ACC112 (cell line): ENCODE data around the gene VWA5A.

Experiments
- H2AFZ ChIP-seq: fragments of 200-600 bp; sonication (generic); one replicate; pipeline ENCODE4 v1.6.0; 2017; ENCODE audit warnings: antibody characterized with exemption, low read length; ENCODE audit not compliant: unreplicated experiment
- H3K27ac ChIP-seq: fragments of 200-600 bp; sonication (generic); 2 replicates; pipeline ENCODE4 v1.5.1; 2014; ENCODE audit warnings: low read depth, mild to moderate bottlenecking, antibody characterized with exemption, low read length, moderate library complexity
- H3K27me3 ChIP-seq: fragments of 200-600 bp; sonication (generic); 2 replicates; pipeline ENCODE4 v1.6.1; 2014; ENCODE audit warnings: mild to moderate bottlenecking, antibody characterized with exemption, low read length, moderate library complexity, mixed read lengths; ENCODE audit not compliant: insufficient read depth
- H3K36me3 ChIP-seq: fragments of 200-600 bp; sonication (generic); 2 replicates; pipeline ENCODE4 v1.6.1; 2016; ENCODE audit warnings: mild to moderate bottlenecking, antibody characterized with exemption, low read length, moderate library complexity, mixed read lengths; ENCODE audit not compliant: insufficient read depth
- H3K4me1 ChIP-seq: fragments of 200-600 bp; sonication (generic); one replicate; pipeline ENCODE4 v1.6.1; 2016; ENCODE audit warnings: low read length, mixed read lengths; ENCODE audit not compliant: insufficient read depth, unreplicated experiment, control insufficient read depth
- H3K4me3 ChIP-seq: fragments of 200-600 bp; sonication (generic); 2 replicates; pipeline ENCODE4 v1.5.1; 2014; ENCODE audit warnings: mild to moderate bottlenecking, low read depth, low read length
- H3K79me2 ChIP-seq: fragments of 200-600 bp; sonication (generic); one replicate; pipeline ENCODE4 v1.6.0; 2016; ENCODE audit warnings: low read length; ENCODE audit not compliant: control insufficient read depth, unreplicated experiment, insufficient read depth

VWA5A gene, protein sequence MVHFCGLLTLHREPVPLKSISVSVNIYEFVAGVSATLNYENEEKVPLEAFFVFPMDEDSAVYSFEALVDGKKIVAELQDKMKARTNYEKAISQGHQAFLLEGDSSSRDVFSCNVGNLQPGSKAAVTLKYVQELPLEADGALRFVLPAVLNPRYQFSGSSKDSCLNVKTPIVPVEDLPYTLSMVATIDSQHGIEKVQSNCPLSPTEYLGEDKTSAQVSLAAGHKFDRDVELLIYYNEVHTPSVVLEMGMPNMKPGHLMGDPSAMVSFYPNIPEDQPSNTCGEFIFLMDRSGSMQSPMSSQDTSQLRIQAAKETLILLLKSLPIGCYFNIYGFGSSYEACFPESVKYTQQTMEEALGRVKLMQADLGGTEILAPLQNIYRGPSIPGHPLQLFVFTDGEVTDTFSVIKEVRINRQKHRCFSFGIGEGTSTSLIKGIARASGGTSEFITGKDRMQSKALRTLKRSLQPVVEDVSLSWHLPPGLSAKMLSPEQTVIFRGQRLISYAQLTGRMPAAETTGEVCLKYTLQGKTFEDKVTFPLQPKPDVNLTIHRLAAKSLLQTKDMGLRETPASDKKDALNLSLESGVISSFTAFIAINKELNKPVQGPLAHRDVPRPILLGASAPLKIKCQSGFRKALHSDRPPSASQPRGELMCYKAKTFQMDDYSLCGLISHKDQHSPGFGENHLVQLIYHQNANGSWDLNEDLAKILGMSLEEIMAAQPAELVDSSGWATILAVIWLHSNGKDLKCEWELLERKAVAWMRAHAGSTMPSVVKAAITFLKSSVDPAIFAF

DNA sequence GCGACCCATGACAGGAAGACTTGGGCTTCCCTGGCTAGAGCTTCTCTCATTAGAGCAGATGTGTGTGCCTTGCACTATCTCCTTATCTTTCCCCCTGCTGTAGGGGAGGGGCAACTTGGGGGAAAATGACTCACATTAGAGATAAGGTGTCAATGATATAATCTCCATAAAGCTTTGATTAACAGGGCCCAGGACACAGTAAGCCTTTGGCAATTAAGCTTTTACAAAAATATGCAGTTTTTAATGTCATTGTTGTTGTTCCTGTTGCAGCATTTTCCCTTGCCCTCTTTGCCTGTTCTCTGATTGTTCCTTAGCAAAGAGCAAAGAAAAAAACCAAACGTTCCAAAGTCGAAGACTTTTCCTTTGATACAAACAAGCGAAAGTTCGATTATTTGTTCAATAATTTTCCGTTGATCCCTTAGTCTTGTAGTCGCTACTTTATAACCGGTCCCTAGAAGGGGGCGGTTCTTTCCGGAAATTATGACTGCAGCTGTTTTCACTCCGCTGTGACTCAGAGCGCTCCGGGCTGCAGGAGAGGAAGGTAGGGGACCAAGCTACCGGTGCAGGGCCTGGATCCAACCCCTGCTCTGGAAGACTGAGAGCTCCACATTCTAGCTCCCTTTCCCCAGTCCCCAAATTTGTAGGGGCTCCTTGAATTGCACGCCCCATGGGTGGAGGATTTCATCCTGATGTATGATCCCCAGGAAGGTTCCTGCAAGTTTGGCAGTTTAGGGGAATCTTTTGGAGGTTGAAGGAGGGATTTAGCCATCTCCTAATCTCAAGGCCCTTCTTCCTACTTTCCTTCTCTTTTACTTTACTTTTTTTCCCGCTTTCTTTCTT lies at the start of gene VWA5A:
Gene VWA5A, plus strand, starts transcription at position 509 of the 840 bp plus-strand sequence. CDS start 2,062 bp downstream, outside the sequence.
- peaks cover 15% of the 10 kb centered on the region for H3K4me1 ChIP-seq
- H3K4me3 ChIP-seq, result peak within 1 kb of the TSS; percentile 83
- H3K27ac ChIP-seq, result no peak within 1 kb of the TSS
- H3K79me2 ChIP-seq, result no peaks in the 10 kb centered on the region
- H2AFZ ChIP-seq, result peak within 1 kb of the TSS; percentile 92
- no peaks in the 10 kb centered on the region for H3K27me3 ChIP-seq
- peaks cover 19% of the 10 kb centered on the region for H3K36me3 ChIP-seq

DNA sequence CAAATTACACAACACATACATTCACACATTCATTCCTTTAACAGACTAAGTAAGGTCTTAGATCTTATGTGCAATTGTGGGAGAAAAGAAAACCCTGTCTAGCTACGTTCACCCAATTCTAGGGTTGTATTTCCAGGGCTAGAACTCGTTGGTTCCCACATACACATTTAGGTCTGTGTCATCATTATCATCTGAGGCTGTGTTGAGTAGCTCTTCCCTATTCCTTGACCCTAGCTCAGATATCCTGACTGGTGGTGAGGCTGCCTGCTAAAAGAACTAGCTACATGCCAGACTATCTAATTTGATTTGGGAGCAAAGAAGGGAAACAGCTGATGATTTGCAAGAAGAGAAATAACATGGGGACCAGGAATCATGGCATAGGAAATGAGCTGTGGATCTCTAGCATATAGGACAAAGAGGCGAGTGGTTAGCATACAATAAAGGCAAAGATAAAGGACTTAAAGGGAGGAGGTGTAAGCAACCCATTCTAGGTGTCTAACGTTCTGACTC lies 46.6 kb upstream of the VWA5A start:
- Histone ChIP-seq H3K27ac (no peak overlapping the region), H3K4me1 (no peaks in the 10 kb centered on the region), H3K27me3 (peaks cover 46% of the 10 kb centered on the region), H3K79me2 (no peaks in the 10 kb centered on the region), H2AFZ (no peak overlapping the region), H3K36me3 (no peaks in the 10 kb centered on the region), H3K4me3 (no peak overlapping the region)

DNA sequence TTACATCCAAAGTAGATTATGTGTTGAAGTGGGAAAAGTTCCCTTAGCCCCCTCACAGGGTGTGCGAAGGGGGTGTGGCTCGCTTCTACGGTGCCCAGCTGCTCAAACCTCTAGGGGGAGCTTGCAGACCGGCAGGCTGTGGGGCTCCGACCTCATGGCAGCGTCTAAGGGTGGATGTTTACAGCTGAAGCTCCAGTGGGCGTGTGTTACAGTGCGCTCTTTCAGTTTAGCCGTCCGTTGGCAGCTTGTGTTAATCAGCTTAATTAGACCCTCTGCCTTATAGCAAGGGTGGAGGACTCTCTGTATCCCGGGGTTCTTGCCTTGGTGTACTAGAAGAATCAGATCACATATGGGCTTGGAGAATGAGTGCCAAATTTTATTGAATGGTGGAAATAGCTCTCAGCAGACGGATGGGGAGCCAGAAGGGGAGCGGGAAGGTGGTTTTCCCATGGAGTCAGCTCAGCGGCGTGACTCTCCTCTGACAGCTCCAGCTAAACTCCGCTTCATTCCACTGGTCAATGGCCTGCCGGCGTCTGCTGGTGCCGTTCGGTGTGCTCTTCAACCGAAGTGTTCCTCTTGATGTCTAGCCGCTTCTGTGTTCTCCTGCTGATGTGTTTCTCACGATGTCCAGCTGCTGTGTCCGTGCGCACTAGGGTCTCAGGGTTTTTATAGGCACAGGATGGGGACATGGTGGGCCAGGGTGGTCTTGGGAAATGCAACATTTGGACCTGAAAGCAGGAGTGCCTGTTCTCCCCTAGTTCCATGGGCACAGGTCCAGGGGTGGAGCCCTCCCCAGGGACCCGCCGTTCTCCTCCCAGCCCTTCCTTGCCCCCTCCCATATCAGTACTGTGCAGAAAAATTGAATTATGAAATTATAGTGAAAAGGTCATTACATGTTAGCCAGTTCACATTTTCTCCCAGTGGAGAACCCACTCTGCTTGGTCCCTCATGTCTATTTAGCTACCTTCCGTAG lies 45.5 kb upstream of the VWA5A start:
- peaks cover 40% of the 10 kb centered on the region for H3K27me3 ChIP-seq
- H3K4me3 ChIP-seq, result peak overlapping the region; percentile 60

DNA sequence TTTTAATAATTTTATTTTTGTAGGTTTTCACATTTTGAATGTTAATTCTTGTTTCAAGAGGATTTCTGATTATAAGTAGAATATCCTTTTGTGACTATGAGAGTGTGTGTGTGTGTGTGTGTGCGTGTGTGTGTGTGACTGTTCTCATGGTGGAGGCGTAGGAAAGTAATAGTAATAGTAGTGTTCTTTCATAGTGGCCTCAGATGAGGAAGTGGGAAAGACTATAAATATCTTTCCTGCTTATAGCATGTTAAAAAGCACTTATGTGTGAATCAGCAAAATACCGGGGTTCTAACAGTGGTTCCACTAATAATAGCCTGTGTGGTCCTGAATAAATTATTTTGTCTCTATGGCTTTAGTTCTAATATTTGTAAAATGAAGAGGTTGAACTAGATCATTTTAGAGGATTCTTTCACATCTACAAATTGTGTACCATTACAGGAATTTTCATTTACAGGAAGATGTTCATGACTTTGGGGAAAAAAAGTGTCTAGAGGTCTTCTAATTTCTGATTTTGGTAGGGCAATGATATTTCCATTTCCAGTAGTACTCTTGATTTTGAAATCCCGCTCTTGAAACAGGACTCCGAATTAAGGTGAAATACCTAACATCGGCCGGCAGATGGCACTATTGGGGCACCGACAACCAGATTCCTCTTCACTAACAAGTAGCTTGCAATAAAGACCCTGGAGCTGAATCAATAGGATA lies 44.2 kb upstream of the VWA5A start:
- no peak overlapping the region for H3K27ac ChIP-seq
- H3K4me3 ChIP-seq, result no peak overlapping the region
- H3K4me1 ChIP-seq, result no peaks in the 10 kb centered on the region
- H3K36me3 ChIP-seq, result no peaks in the 10 kb centered on the region
- no peaks in the 10 kb centered on the region for H3K79me2 ChIP-seq
- H3K27me3 ChIP-seq, result peaks cover 30% of the 10 kb centered on the region
- H2AFZ ChIP-seq, result peak overlapping the region; percentile 70

More for the DNA sequence above, 45.5 kb upstream of the VWA5A start:
- no peak overlapping the region for H3K27ac ChIP-seq
- no peaks in the 10 kb centered on the region for H3K4me1 ChIP-seq
- peak overlapping the region; percentile 52 for H2AFZ ChIP-seq
- H3K79me2 ChIP-seq, result no peaks in the 10 kb centered on the region
- no peaks in the 10 kb centered on the region for H3K36me3 ChIP-seq

DNA sequence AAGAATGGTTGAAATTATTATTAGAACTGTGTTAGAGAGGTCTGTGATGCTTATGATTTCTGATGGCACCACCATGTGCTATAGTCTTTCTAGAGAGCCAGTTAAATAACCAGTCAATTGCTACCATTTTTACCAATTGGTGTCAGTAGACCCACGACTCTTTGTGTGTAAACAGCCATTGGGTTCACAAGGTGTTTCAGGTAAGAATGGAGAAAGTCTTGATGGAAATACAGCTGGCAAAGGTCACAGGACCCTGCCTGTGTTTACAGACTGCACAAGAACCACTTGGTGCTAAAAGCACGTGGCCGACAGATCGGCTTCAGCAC lies 43.7 kb upstream of the VWA5A start:
- H3K36me3 ChIP-seq, result no peaks in the 10 kb centered on the region
- H2AFZ ChIP-seq, result no peak overlapping the region
- no peak overlapping the region for H3K4me3 ChIP-seq
- no peak overlapping the region for H3K27ac ChIP-seq
- no peaks in the 10 kb centered on the region for H3K79me2 ChIP-seq
- peaks cover 25% of the 10 kb centered on the region for H3K27me3 ChIP-seq
- H3K4me1 ChIP-seq, result no peaks in the 10 kb centered on the region

DNA sequence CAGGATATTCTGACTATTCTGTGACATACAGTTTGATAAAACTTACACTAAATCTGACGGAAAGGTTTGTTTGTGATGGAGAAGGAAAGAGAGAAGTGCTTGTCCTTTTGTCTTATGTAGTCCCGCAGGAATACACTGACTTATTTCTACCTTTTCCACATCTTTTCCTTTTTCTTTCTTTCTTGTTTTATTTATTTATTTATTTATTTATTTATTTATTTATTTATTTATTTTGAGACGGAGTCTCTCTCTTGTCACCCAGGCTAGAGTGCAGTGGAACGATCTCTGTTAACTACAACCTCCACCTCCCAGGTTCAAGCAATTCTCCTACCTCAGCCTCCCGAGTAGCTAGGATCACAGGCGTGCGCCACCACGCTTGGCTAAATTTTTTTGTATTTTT lies 43.1 kb upstream of the VWA5A start:
- no peak overlapping the region for H3K27ac ChIP-seq
- no peaks in the 10 kb centered on the region for H3K4me1 ChIP-seq
- H2AFZ ChIP-seq, result no peak overlapping the region
- H3K4me3 ChIP-seq, result no peak overlapping the region
- H3K36me3 ChIP-seq, result no peaks in the 10 kb centered on the region
- peaks cover 20% of the 10 kb centered on the region for H3K27me3 ChIP-seq
- H3K79me2 ChIP-seq, result no peaks in the 10 kb centered on the region

DNA sequence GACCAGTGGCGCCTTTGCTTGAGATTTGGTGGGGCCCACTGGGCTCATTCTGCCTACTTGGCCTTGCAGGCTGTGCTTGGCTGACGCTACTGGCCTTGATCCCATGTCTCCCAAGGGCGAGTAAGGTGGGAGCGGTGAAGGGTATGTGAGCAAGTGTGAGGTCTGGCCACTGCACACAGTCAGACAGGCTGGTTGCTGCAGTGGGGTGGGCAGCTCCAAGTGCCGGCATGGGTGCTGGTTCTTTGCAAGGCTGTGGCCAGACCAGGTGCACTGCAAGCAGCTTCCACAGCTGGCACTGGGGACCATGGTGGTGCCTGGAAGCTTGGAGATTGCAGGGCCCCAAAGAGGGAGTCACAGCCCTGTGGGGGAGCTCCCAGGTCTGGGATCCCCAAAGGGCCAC lies 40.7 kb upstream of the VWA5A start:
- no peaks in the 10 kb centered on the region for H3K36me3 ChIP-seq
- H3K27ac ChIP-seq, result no peak overlapping the region
- H3K27me3 ChIP-seq, result no peaks in the 10 kb centered on the region
- H2AFZ ChIP-seq, result no peak overlapping the region
- no peaks in the 10 kb centered on the region for H3K4me1 ChIP-seq
- no peaks in the 10 kb centered on the region for H3K79me2 ChIP-seq
- H3K4me3 ChIP-seq, result no peak overlapping the region

DNA sequence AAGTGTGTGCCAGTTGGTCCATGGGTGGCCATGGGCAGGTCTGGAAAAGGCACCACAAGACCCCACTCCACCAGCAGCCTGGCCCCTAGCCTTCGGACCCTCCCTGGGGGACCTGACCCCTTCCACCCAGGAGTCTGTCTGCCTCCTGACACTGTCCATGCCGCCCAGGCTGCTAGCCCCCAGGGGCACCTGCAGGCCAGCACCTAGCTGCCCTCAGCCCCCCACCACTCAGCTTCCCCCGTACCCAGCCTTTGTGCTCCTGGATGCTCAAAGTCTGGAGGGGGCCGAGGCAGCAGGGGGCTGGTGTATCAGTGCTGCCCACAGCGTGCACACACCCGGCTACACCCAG lies 39.8 kb upstream of the VWA5A start:
- peak overlapping the region; percentile 78; the same call in 1 of the 2 replicates for H3K4me3 ChIP-seq
- no peaks in the 10 kb centered on the region for H3K79me2 ChIP-seq
- no peaks in the 10 kb centered on the region for H3K27me3 ChIP-seq
- peak overlapping the region; percentile 78 for H2AFZ ChIP-seq
- H3K4me1 ChIP-seq, result no peaks in the 10 kb centered on the region
- no peaks in the 10 kb centered on the region for H3K36me3 ChIP-seq
- H3K27ac ChIP-seq, result no peak overlapping the region

DNA sequence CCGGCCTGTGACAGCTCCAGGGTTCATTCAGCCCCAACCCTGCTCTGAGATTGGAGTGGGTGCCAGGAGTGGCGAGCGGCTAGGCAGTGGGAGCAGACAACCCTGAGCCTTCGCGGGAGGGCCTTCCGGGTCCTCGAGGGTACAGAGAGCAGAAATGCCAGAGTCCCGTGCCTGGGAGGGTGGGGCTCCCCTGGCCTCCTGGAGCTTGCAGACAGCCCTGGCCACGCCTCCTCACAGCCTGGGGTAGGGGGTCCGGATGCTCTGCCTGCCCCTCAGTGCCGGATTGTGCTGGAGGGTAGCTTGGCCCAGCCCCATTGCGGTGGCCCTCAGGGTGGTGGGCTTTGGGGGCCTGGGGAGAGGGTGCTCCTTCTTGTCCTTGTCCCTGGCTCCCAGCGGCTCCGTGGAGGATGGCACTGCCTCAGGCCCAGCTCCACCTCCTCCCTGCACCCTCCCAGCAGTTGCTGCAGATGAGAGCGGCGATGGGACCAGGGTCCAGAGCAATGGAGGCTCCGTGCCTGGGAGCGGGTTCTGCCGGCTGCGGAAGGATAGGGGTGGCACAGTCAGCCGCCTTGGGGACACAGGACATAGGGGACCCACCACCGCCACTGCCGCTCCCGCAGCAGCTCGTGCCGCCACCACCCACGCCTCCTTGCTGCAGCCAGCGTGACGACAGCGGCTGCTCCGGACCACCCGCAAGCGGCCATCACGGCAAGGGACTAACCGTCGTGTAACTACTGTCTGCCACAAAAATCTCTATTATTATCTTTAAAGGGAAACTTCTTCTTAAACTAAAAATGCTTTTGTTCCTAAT lies 39.2 kb upstream of the VWA5A start:
- Histone ChIP-seq H3K79me2 (no peaks in the 10 kb centered on the region), H3K27ac (no peak overlapping the region), H2AFZ (peak overlapping the region; percentile 78), H3K4me3 (peak overlapping the region; percentile 78), H3K27me3 (no peaks in the 10 kb centered on the region), H3K36me3 (no peaks in the 10 kb centered on the region), H3K4me1 (no peaks in the 10 kb centered on the region)
